Endothelial cell of umbilical vein (primary cell): ENCODE measurements around the gene ALPL.

Source experiments
- CTCF ChIP-seq, 2 donors: IDR thresholded peaks; 1 replicate in 1 of 2; 2 replicates in 1 of 2; pipeline ENCODE4 v1.5.1; 2011; ENCODE audit warnings: low read length in 2 of 2, mild to moderate bottlenecking in 2 of 2, moderate library complexity in 2 of 2, control low read depth in 1 of 2, inconsistent platforms in 1 of 2, low read depth in 1 of 2; ENCODE audit not compliant: insufficient read depth in 1 of 2; ENCODE audit errors: extremely low read depth in 1 of 2
- EZH2 ChIP-seq: IDR thresholded peaks from 2 replicates; pipeline ENCODE4 v1.6.1; 2012; ENCODE audit warnings: borderline replicate concordance, low read depth, mild to moderate bottlenecking, moderate library complexity, low read length, inconsistent platforms; ENCODE audit not compliant: severe bottlenecking
- FOS ChIP-seq: IDR thresholded peaks from 2 replicates; pipeline ENCODE4 v1.6.1; 2011; ENCODE audit warnings: mild to moderate bottlenecking, low read length, moderate library complexity, borderline replicate concordance; ENCODE audit not compliant: insufficient read depth
- GATA2 ChIP-seq: IDR thresholded peaks from 2 replicates; pipeline ENCODE4 v1.7.0; 2011; ENCODE audit warnings: low read depth, mild to moderate bottlenecking, moderate library complexity, mixed read lengths, low read length; ENCODE audit not compliant: insufficient read length, insufficient read depth
- JUN ChIP-seq: IDR thresholded peaks from 2 replicates; pipeline ENCODE4 v1.6.1; 2011; ENCODE audit warnings: borderline replicate concordance, low read depth; ENCODE audit not compliant: insufficient read length, insufficient read depth
- MAX ChIP-seq: IDR thresholded peaks from 2 replicates; pipeline ENCODE4 v1.6.1; 2011; ENCODE audit not compliant: insufficient read depth, insufficient read length
- MYC ChIP-seq: IDR thresholded peaks from one replicate; pipeline ENCODE4 v1.6.1; 2011; ENCODE audit warnings: mild to moderate bottlenecking, low read depth, low read length
- POLR2A ChIP-seq: IDR thresholded peaks from 2 replicates; pipeline ENCODE4 v1.6.1; 2012; ENCODE audit warnings: low read depth, mild to moderate bottlenecking, control low read depth, low read length
- POLR2AphosphoS5 ChIP-seq: IDR thresholded peaks from 2 replicates; pipeline ENCODE4 v1.6.1; 2012; ENCODE audit warnings: low read depth, mild to moderate bottlenecking, control low read depth, low read length, moderate library complexity; ENCODE audit not compliant: insufficient read depth

- TF ChIP-seq CTCF (IDR thresholded peaks at IDR 0.05; ENCODE audit: extremely low read depth in 1 of 2, insufficient read depth in 1 of 2, low read depth in 1 of 2, low read length in 2 of 2) (no peak), POLR2A (no peak), MYC (no peak), EZH2 (no peak), MAX (no peak), POLR2AphosphoS5 (no peak), JUN (no peak), FOS (no peak), GATA2 (no peak)
These were observed 880 bp downstream of the ALPL start for GRCh38 chr1:21510113-21510493.
